ENCODE measurements around the gene NDUFAF7.

DNA sequence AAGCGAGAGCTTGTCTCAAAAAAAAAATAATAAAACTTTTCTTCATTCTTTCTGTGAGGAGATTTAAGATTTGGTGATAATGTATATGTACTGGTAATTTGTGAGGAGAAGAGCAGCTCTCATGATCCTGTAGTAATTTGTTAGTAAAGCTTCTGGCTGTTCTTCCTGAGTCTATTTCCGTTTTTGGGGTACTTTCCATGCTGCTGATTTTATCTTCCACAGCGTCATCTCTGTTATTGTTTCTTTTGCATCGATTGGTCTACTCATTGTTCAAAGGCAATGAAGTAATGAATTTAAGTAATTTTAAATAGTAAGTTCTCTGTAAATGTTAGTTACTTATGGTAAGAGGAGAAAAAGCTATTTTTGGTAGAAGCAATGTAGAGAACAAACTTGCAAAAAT is 12.0 kb downstream of the NDUFAF7 start:
- TF ChIP-seq, protein P1, sequence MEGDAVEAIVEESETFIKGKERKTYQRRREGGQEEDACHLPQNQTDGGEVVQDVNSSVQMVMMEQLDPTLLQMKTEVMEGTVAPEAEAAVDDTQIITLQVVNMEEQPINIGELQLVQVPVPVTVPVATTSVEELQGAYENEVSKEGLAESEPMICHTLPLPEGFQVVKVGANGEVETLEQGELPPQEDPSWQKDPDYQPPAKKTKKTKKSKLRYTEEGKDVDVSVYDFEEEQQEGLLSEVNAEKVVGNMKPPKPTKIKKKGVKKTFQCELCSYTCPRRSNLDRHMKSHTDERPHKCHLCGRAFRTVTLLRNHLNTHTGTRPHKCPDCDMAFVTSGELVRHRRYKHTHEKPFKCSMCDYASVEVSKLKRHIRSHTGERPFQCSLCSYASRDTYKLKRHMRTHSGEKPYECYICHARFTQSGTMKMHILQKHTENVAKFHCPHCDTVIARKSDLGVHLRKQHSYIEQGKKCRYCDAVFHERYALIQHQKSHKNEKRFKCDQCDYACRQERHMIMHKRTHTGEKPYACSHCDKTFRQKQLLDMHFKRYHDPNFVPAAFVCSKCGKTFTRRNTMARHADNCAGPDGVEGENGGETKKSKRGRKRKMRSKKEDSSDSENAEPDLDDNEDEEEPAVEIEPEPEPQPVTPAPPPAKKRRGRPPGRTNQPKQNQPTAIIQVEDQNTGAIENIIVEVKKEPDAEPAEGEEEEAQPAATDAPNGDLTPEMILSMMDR (IDR thresholded peaks at IDR 0.05) = no peak
- TF ChIP-seq POLR2AphosphoS5 (IDR thresholded peaks at IDR 0.05) (no peak), POLR2A (IDR thresholded peaks at IDR 0.05) (no peak), EP300 (IDR thresholded peaks at IDR 0.05) (no peak)

Data from suprapubic skin (tissue), 4 donors.